GM23338 (cell line): Measurements from ENCODE around the gene AIMP1. TPM values are rescaled to one million over a fixed set of nuclear protein-coding genes. Genes with fewer than 3 reads are reported as not detected.

Experiments
- ATAC-seq: fragments of 200-7000 bp; cut with Tn5 transposase; 3 replicates; pipeline ENCODE4 v1.9.1; 2020
- DNase-seq: peaks from one replicate; pipeline ENCODE4 v3.0.0-alpha.2; 2015; ENCODE audit warnings: low spot score
- H2AFZ ChIP-seq: fragments of 200-600 bp; sonication (generic); 2 replicates; pipeline ENCODE4 v1.8.0; 2016; ENCODE audit warnings: antibody characterized with exemption, mild to moderate bottlenecking, moderate library complexity
- H3F3A ChIP-seq: fragments of 200-600 bp; sonication (generic); replicated peaks from 2 replicates; pipeline ENCODE4 v1.8.0; 2017; ENCODE audit warnings: antibody characterized with exemption, mixed run types, low read depth
- H3K27ac ChIP-seq: fragments of 200-600 bp; sonication (generic); 2 replicates; pipeline ENCODE4 v1.6.1; 2016; ENCODE audit warnings: low read depth
- H3K27me3 ChIP-seq: fragments of 200-600 bp; sonication (generic); 2 replicates; pipeline ENCODE4 v1.8.0; 2016; ENCODE audit warnings: mild to moderate bottlenecking, mixed run types, moderate library complexity; ENCODE audit not compliant: insufficient read depth
- H3K36me3 ChIP-seq: fragments of 200-600 bp; sonication (generic); 2 replicates; pipeline ENCODE4 v1.8.0; 2016; ENCODE audit warnings: mild to moderate bottlenecking; ENCODE audit not compliant: insufficient read depth
- H3K4me1 ChIP-seq: fragments of 200-600 bp; sonication (generic); 2 replicates; pipeline ENCODE4 v1.8.0; 2016; ENCODE audit warnings: mild to moderate bottlenecking, moderate library complexity; ENCODE audit not compliant: insufficient read depth
- H3K4me2 ChIP-seq: fragments of 200-600 bp; sonication (generic); 2 replicates; pipeline ENCODE4 v1.7.1; 2017; ENCODE audit warnings: mixed run types
- H3K4me3 ChIP-seq: fragments of 200-600 bp; sonication (generic); 2 replicates; pipeline ENCODE4 v1.6.1; 2016; ENCODE audit warnings: mixed run types
- H3K79me2 ChIP-seq: fragments of 200-600 bp; sonication (generic); replicated peaks from 2 replicates; pipeline ENCODE4 v1.8.0; 2017; ENCODE audit warnings: mild to moderate bottlenecking; ENCODE audit not compliant: insufficient read depth
- H3K9me2 ChIP-seq: fragments of 200-600 bp; sonication (generic); 2 replicates; pipeline ENCODE4 v1.8.0; 2017; ENCODE audit not compliant: insufficient read depth
- H4K20me1 ChIP-seq: fragments of 200-600 bp; sonication (generic); replicated peaks from 2 replicates; pipeline ENCODE4 v1.8.0; 2017; ENCODE audit warnings: mild to moderate bottlenecking; ENCODE audit not compliant: insufficient read depth
- H3K27ac Mint-ChIP-seq: 2 replicates; pipeline ENCODE4 v1.8.0; 2020; ENCODE audit warnings: inconsistent platforms, mild to moderate bottlenecking, moderate library complexity, mixed read lengths
- H3K27me3 Mint-ChIP-seq: 3 replicates; pipeline ENCODE4 v1.8.0; 2022; ENCODE audit warnings: low read depth, mild to moderate bottlenecking, moderate library complexity, mixed read lengths, inconsistent platforms; ENCODE audit not compliant: insufficient read depth, poor library complexity
- H3K36me3 Mint-ChIP-seq: 3 replicates; pipeline ENCODE4 v1.8.0; 2021; ENCODE audit warnings: low read depth, mild to moderate bottlenecking, inconsistent platforms, moderate library complexity, mixed read lengths
- H3K4me1 Mint-ChIP-seq: 3 replicates; pipeline ENCODE4 v1.8.0; 2020; ENCODE audit warnings: mild to moderate bottlenecking, inconsistent platforms, mixed read lengths
- H3K4me3 Mint-ChIP-seq: 3 replicates; pipeline ENCODE4 v1.8.0; 2021; ENCODE audit warnings: moderate library complexity, mild to moderate bottlenecking, inconsistent platforms, mixed read lengths
- H3K9me3 Mint-ChIP-seq: 3 replicates; pipeline ENCODE4 v1.8.0; 2020; ENCODE audit warnings: moderate library complexity, mild to moderate bottlenecking, inconsistent platforms, mixed read lengths
- CREB1 ChIP-seq: fragments of 250-450 bp; sonication (Bioruptor Pico); IDR thresholded peaks from 2 replicates; pipeline ENCODE4 v1.5.0; 2020; ENCODE audit warnings: low read depth, mild to moderate bottlenecking, moderate library complexity
- CTCF ChIP-seq, 2 experiments: fragments of 200-600 bp in 1 of 2; sonication (generic) in 1 of 2; conservative IDR thresholded peaks; 2 replicates each; pipeline versions ENCODE4 v1.5.1 to v1.6.1; 2016 to 2017; ENCODE audit warnings: antibody characterized with exemption in 2 of 2, low read depth in 2 of 2, mild to moderate bottlenecking in 2 of 2, moderate library complexity in 1 of 2
- EZH2 ChIP-seq: fragments of 200-600 bp; sonication (generic); IDR thresholded peaks from one replicate; pipeline ENCODE4 v1.8.0; 2017; ENCODE audit warnings: antibody characterized with exemption, mild to moderate bottlenecking, low read depth; ENCODE audit not compliant: unreplicated experiment
- EZH2phosphoT487 ChIP-seq: fragments of 200-600 bp; sonication (generic); IDR thresholded peaks from one replicate; pipeline ENCODE4 v1.8.1; 2018; ENCODE audit warnings: antibody characterized with exemption; ENCODE audit not compliant: unreplicated experiment
- JUNB ChIP-seq: IDR thresholded peaks from one replicate; pipeline ENCODE4 v1.6.1; 2016; ENCODE audit warnings: antibody characterized with exemption; ENCODE audit not compliant: unreplicated experiment
- POLR2AphosphoS5 ChIP-seq: IDR thresholded peaks from 2 replicates; pipeline ENCODE4 v1.6.1; 2016; ENCODE audit warnings: antibody characterized with exemption, low read depth
- STAT1 ChIP-seq: IDR thresholded peaks from one replicate; pipeline ENCODE4 v1.6.1; 2016; ENCODE audit warnings: antibody characterized with exemption; ENCODE audit not compliant: unreplicated experiment
- ZNF114 ChIP-seq: fragments of 250-450 bp; sonication (Bioruptor Pico); IDR thresholded peaks from 2 replicates; pipeline ENCODE4 v1.5.0; 2020; ENCODE audit warnings: mild to moderate bottlenecking, moderate library complexity
- ZNF331 ChIP-seq: fragments of 250-450 bp; sonication (Bioruptor Pico); IDR thresholded peaks from 2 replicates; pipeline ENCODE4 v1.5.0; 2020; ENCODE audit warnings: low read depth, mild to moderate bottlenecking, moderate library complexity
- ZNF462 ChIP-seq: fragments of 250-450 bp; sonication (Bioruptor Pico); IDR thresholded peaks from 2 replicates; pipeline ENCODE4 v1.5.0; 2020; ENCODE audit warnings: mild to moderate bottlenecking, moderate library complexity
- polyA plus RNA-seq: library from polyadenylated mRNA; unstranded; fragments of >200 nt; fragmentation: Nextera tagmentation; extraction: Ambion mirVana; gene quantifications from 2 replicates; pipeline ENCODE4 v1.2.1, GENCODE V29; 2016
- total RNA-seq: library from RNA; depleted of rRNA; stranded (reverse); fragments of >200 nt; shearing (Covaris generic); gene quantifications from 2 replicates; pipeline ENCODE4 v1.2.3, GENCODE V29; 2014

The AIMP1 gene
- total and polyA plus RNA-seq, 2 experiments from 2014 or later: 34.5 to 200 TPM

- Histone ChIP-seq H3K4me3 (no peak overlapping the region), H3F3A (no peaks in the 10 kb centered on the region), H3K79me2 (no peaks in the 10 kb centered on the region), H3K4me1 (peaks cover 6% of the 10 kb centered on the region), H3K9me2 (no peaks in the 10 kb centered on the region), H3K27ac (no peak overlapping the region), H2AFZ (no peak overlapping the region), H3K4me2 (no peak overlapping the region), H3K27me3 (no peaks in the 10 kb centered on the region), H3K36me3 (peaks cover 47% of the 10 kb centered on the region; the same call in 1 of the 2 replicates), H4K20me1 (no peaks in the 10 kb centered on the region)
- ATAC-seq (peak; percentile 81), DNase-seq (peak; percentile 66)
- Mint-ChIP-seq H3K9me3 (no peaks in the 10 kb centered on the region), H3K4me1 (no peaks in the 10 kb centered on the region), H3K27ac (no peak overlapping the region), H3K4me3 (no peak overlapping the region), H3K27me3 (no peaks in the 10 kb centered on the region), H3K36me3 (peaks cover 39% of the 10 kb centered on the region)
- TF ChIP-seq CTCF (conservative IDR thresholded peaks at IDR 0.05; ENCODE audit: low read depth in 2 of 2) (peak; percentile 59 to 79), EZH2phosphoT487 (no peak), POLR2AphosphoS5 (no peak), CREB1 (CRISPR knock-in tag) (no peak)
Observed at GRCh38 chr4:106329041-106329618, 12.8 kb downstream of the AIMP1 start.

GRCh38 chr4:106333186-106333585 is 16.8 kb downstream of the AIMP1 start:
- H3K27me3 ChIP-seq: no peaks in the 10 kb centered on the region
- no peak overlapping the region for H3K27ac ChIP-seq
- H2AFZ ChIP-seq: no peak overlapping the region
- DNase-seq (no peak), ATAC-seq (no peak)
- Mint-ChIP-seq H3K4me1 (no peaks in the 10 kb centered on the region), H3K27ac (no peak overlapping the region), H3K9me3 (peaks cover 7% of the 10 kb centered on the region; the same call in 2 of the 3 replicates), H3K36me3 (peaks cover 55% of the 10 kb centered on the region), H3K27me3 (no peaks in the 10 kb centered on the region), H3K4me3 (no peak overlapping the region)
- H3K4me3 ChIP-seq: no peak overlapping the region
- no peak overlapping the region for H3K4me2 ChIP-seq
- H3K79me2 ChIP-seq: no peaks in the 10 kb centered on the region
- no peaks in the 10 kb centered on the region for H3F3A ChIP-seq
- H4K20me1 ChIP-seq: no peaks in the 10 kb centered on the region
- H3K4me1 ChIP-seq: no peaks in the 10 kb centered on the region
- H3K9me2 ChIP-seq: no peaks in the 10 kb centered on the region
- H3K36me3 ChIP-seq: peaks cover 53% of the 10 kb centered on the region
- no peak for TF ChIP-seq CREB1 (CRISPR knock-in tag)
- TF ChIP-seq ZNF114: no peak
- TF ChIP-seq EZH2: no peak
- TF ChIP-seq CTCF (conservative IDR thresholded peaks at IDR 0.05; ENCODE audit: low read depth in 2 of 2): no peak
- no peak for TF ChIP-seq ZNF462
- no peak for TF ChIP-seq ZNF331 (CRISPR knock-in tag)
- no peak for TF ChIP-seq STAT1
- TF ChIP-seq JUNB: no peak
- TF ChIP-seq POLR2AphosphoS5: no peak
